HepG2 (cell line): Measurements from ENCODE around the gene AKAP8L. TPM values are rescaled to one million over a fixed set of nuclear protein-coding genes. Genes with fewer than 3 reads are reported as not detected.

ENCODE experiments used
- ATAC-seq: fragments of 200-7000 bp; cut with Tn5 transposase; 3 replicates; pipeline ENCODE4 v1.9.1; 2020; ENCODE audit warnings: mild to moderate bottlenecking, moderate library complexity
- BruUV-seq: library from RNA; stranded (reverse); fragments of 400-500 nt; replicated peaks from 2 replicates; lab custom pipeline; 2021; lab: Mats Ljungman, UMichigan
- CTCF ChIA-PET: fragments of 300-600 bp; formaldehyde crosslinking; extraction: SDS; loops from one replicate; lab custom pipeline; 2021; ENCODE audit warnings: low total read pairs, inconsistent platforms, low intra/inter-chr PET ratio; lab: Yijun Ruan, JAX
- POLR2A ChIA-PET: fragments of 350-600 bp; sonication (Branson Sonifier 250); formaldehyde crosslinking; loops from one replicate; lab custom pipeline; 2020; ENCODE audit warnings: antibody characterized with exemption, inconsistent platforms; lab: Yijun Ruan, JAX
- DNase-seq: peaks from one replicate; pipeline ENCODE4 v3.0.0-alpha.2; 2015; ENCODE audit warnings: low spot score
- FAIRE-seq: peaks from 3 replicates; lab custom pipeline; 2011; peaks lifted over from hg19 to GRCh38; lab: Jason Lieb, UNC
- H2AFZ ChIP-seq: one replicate; pipeline ENCODE4 v1.6.1; 2011; ENCODE audit warnings: low read length, inconsistent platforms
- H3K27ac ChIP-seq: fragments of 300-600 bp; 3 replicates; pipeline ENCODE4 v1.8.0; 2011; ENCODE audit warnings: mixed run types, mild to moderate bottlenecking, mixed read lengths, low read length, inconsistent platforms; ENCODE audit not compliant: insufficient read depth; ENCODE audit errors: extremely low read length
- H3K27me3 ChIP-seq, 2 experiments: fragments of 200-600 bp in 1 of 2; 2 replicates in 1 of 2; 3 replicates in 1 of 2; pipeline versions ENCODE4 v1.6.0 to v1.8.0; 2011; ENCODE audit warnings: low read length in 2 of 2, mild to moderate bottlenecking in 2 of 2, moderate library complexity in 2 of 2, inconsistent platforms in 1 of 2; ENCODE audit not compliant: insufficient read depth in 2 of 2, control insufficient read depth in 1 of 2
- H3K36me3 ChIP-seq, 2 experiments: fragments of 200-600 bp in 1 of 2; replicated peaks in 1 of 2; 2 replicates in 1 of 2; 3 replicates in 1 of 2; pipeline versions ENCODE4 v1.5.1 to v1.8.0; 2011; ENCODE audit warnings: low read length in 2 of 2, inconsistent platforms in 1 of 2; ENCODE audit not compliant: insufficient read depth in 2 of 2, control insufficient read depth in 1 of 2
- H3K4me1 ChIP-seq: 2 replicates; pipeline ENCODE4 v1.5.1; 2012; ENCODE audit warnings: low read length, inconsistent platforms; ENCODE audit not compliant: insufficient read depth
- H3K4me2 ChIP-seq: 2 replicates; pipeline ENCODE4 v1.6.0; 2011; ENCODE audit warnings: low read depth, low read length, inconsistent platforms
- H3K4me3 ChIP-seq, 3 experiments: fragments of 200-600 bp in 1 of 3; sonication (generic), shearing (Covaris generic) in 1 of 3; replicated peaks in 1 of 3; 2 replicates each; pipeline ENCODE4 v1.5.1; 2011 to 2016; ENCODE audit warnings: low read length in 3 of 3, inconsistent platforms in 2 of 3, low read depth in 2 of 3, mild to moderate bottlenecking in 2 of 3, control low read depth in 1 of 3, mixed read lengths in 1 of 3; ENCODE audit not compliant: insufficient read depth in 1 of 3
- H3K79me2 ChIP-seq: one replicate; pipeline ENCODE4 v1.6.1; 2011; ENCODE audit warnings: low read length, inconsistent platforms; ENCODE audit not compliant: insufficient read depth
- H3K9ac ChIP-seq: 2 replicates; pipeline ENCODE4 v1.6.0; 2011; ENCODE audit warnings: mild to moderate bottlenecking, low read depth, low read length, inconsistent platforms; ENCODE audit not compliant: insufficient read depth
- H3K9me3 ChIP-seq: 2 replicates; pipeline ENCODE4 v1.5.1; 2012; ENCODE audit warnings: mild to moderate bottlenecking, low read length
- H4K20me1 ChIP-seq: 2 replicates; pipeline ENCODE4 v1.6.0; 2011; ENCODE audit warnings: inconsistent platforms, mild to moderate bottlenecking, low read length, moderate library complexity; ENCODE audit not compliant: insufficient read depth
- AGO2 ChIP-seq: fragments of 200-400 bp; formaldehyde crosslinking; optimal IDR thresholded peaks from 2 replicates; pipeline ENCODE3; 2017; ENCODE audit warnings: mild to moderate bottlenecking, low read depth, low read length, moderate library complexity
- ARNT2 ChIP-seq: sonication (generic); formaldehyde crosslinking; IDR thresholded peaks from 2 replicates; pipeline ENCODE4 v1.8.0; 2022; ENCODE audit warnings: mild to moderate bottlenecking, low read depth, missing genetic modification reagents, moderate library complexity
- CBFB ChIP-seq: sonication (generic); formaldehyde crosslinking; IDR thresholded peaks from 2 replicates; pipeline ENCODE4 v1.4.0; 2020; ENCODE audit warnings: missing genetic modification reagents
- DMAP1 ChIP-seq: IDR thresholded peaks from 2 replicates; pipeline ENCODE4 v1.6.1; 2016
- ETV6 ChIP-seq: sonication (generic); formaldehyde crosslinking; conservative IDR thresholded peaks from 2 replicates; pipeline ENCODE4 v1.4.0; 2020; ENCODE audit warnings: missing genetic modification reagents
- FOXK1 ChIP-seq: sonication (generic); formaldehyde crosslinking; IDR thresholded peaks from 2 replicates; pipeline ENCODE4 v1.4.0; 2020; ENCODE audit warnings: low read depth, missing genetic modification reagents, borderline replicate concordance
- HOXD1 ChIP-seq: sonication (generic); formaldehyde crosslinking; IDR thresholded peaks from 2 replicates; pipeline ENCODE4 v1.5.0; 2020; ENCODE audit warnings: missing genetic modification reagents
- THAP8 ChIP-seq: sonication (generic); formaldehyde crosslinking; IDR thresholded peaks from 2 replicates; pipeline ENCODE4 v1.5.1; 2020; ENCODE audit warnings: missing genetic modification reagents, mild to moderate bottlenecking, borderline replicate concordance
- ZNF550 ChIP-seq: sonication (generic); formaldehyde crosslinking; IDR thresholded peaks from 2 replicates; pipeline ENCODE4 v1.4.0; 2020; ENCODE audit warnings: mild to moderate bottlenecking, missing genetic modification reagents, borderline replicate concordance
- ZNF562 ChIP-seq: sonication (generic); formaldehyde crosslinking; IDR thresholded peaks from 2 replicates; pipeline ENCODE4 v1.8.0; 2022; ENCODE audit warnings: missing genetic modification reagents, borderline replicate concordance
- WGBS: methylation state at CpG from one replicate; pipeline ENCODE4 v1.1.6; 2017; ENCODE audit warnings: low lambda C conversion rate; 5-methylcytosine and 5-hydroxymethylcytosine counted together
- in situ Hi-C: cut with HindIII; loops from 2 replicates; pipeline ENCODE4 v1.10.0; 2017; ENCODE audit warnings: low pct_unique_long_range_greater_than_20kb; ENCODE audit not compliant: extremely low pct_ligation_motif_present
- intact Hi-C: fragments of 100-400 bp; cut with micrococcal nuclease; formaldehyde crosslinking; loops from one replicate; pipeline ENCODE4 v1.10.0; 2022; ENCODE audit not compliant: unreplicated experiment
- polyA plus RNA-seq, 8 experiments: library from polyadenylated mRNA; depleted of rRNA in 3 of 8; stranded (reverse) in 7 of 8; unstranded in 1 of 8; fragments of >200 nt; fragmentation: Illumina TruSeq in 4 of 8; extraction: Trizol in 4 of 8; gene quantifications; 2 replicates each; pipeline versions ENCODE4 v1.2.1 to v1.2.3, GENCODE V29; 2011 to 2016; ENCODE audit warnings: low read depth in 4 of 8, missing spikeins in 1 of 8, mixed read lengths in 1 of 8; ENCODE audit not compliant: insufficient read depth in 1 of 8
- total RNA-seq, 5 experiments: library from RNA; depleted of rRNA; stranded (reverse); fragments of >200 nt; fragmentation: Illumina TruSeq; extraction: Trizol; gene quantifications; 2 replicates each; pipeline ENCODE4 v1.2.3, GENCODE V29; 2016; ENCODE audit warnings: low read depth in 1 of 5
- TF ChIP-seq, protein P1 (sequence below): sonication (generic); formaldehyde crosslinking; IDR thresholded peaks from 2 replicates; pipeline ENCODE4 v1.8.1; 2023; ENCODE audit warnings: mild to moderate bottlenecking, missing genetic modification reagents
- TF ChIP-seq, protein P2 (sequence below): IDR thresholded peaks from 2 replicates; pipeline ENCODE4 v1.6.1; 2016; ENCODE audit warnings: control low read depth
- TF ChIP-seq, protein P3 (sequence below): IDR thresholded peaks from 2 replicates; pipeline ENCODE4 v1.6.1; 2016; ENCODE audit warnings: missing genetic modification reagents, missing compliant biosample characterization

AKAP8L gene
- total and polyA plus RNA-seq, 2 of the 13 experiments (the other 11 are each of a cell fraction or from before 2014, with no cell fraction given): 48.2 to 49.6 TPM

DNA sequence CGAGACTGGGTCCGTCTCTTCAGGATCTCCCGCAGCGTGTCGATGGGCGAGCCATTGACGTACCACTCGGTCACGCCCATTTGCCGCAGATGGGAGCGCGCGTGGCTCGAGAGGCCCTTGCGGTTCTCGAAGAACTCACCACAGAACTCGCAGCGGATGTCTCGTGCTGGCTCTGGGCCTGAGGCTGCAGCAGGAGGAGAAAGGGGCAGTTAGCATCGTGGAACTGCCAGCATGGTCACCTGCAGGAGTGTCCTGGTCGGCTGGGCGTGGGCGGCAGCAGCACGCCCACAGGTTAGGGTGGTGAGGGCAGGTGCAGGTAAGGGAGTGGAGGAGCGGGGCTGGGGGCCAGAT lies 8.5 kb upstream of the AKAP8L start:
- Histone ChIP-seq H3K9me3 (no peaks in the 10 kb centered on the region; the same call in 1 of the 2 replicates), H3K36me3 (peaks cover 30 to 42% of the 10 kb centered on the region in 2 experiments; a peak in 4 of 5 replicates), H4K20me1 (no peaks in the 10 kb centered on the region), H3K4me2 (no peak overlapping the region), H2AFZ (no peak overlapping the region), H3K4me1 (peaks cover 17% of the 10 kb centered on the region), H3K27ac (no peak overlapping the region), H3K27me3 (no peaks in the 10 kb centered on the region; a peak in 2 of 5 replicates), H3K79me2 (peaks cover 24% of the 10 kb centered on the region), H3K4me3 (no peak overlapping the region)
- CTCF ChIA-PET: no interaction called here
- FAIRE-seq (no peak), DNase-seq (no peak), ATAC-seq (no peak)
- no TSS peak for BruUV-seq
- WGBS: 97% methylated on average over 24 of the region's 25 CpGs
- intact Hi-C loops (no loop called here), in situ Hi-C loops (loop anchor here (10.0 kb wide), 1 partner anchor 127 kb away; no protein-coding TSS in a partner anchor)
- TF ChIP-seq AGO2 (peak; percentile 22), ARNT2 (CRISPR knock-in tag) (no peak), CBFB (CRISPR knock-in tag) (no peak)
- TF ChIP-seq, protein P1, sequence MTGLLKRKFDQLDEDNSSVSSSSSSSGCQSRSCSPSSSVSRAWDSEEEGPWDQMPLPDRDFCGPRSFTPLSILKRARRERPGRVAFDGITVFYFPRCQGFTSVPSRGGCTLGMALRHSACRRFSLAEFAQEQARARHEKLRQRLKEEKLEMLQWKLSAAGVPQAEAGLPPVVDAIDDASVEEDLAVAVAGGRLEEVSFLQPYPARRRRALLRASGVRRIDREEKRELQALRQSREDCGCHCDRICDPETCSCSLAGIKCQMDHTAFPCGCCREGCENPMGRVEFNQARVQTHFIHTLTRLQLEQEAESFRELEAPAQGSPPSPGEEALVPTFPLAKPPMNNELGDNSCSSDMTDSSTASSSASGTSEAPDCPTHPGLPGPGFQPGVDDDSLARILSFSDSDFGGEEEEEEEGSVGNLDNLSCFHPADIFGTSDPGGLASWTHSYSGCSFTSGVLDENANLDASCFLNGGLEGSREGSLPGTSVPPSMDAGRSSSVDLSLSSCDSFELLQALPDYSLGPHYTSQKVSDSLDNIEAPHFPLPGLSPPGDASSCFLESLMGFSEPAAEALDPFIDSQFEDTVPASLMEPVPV (CRISPR knock-in tag): no peak
- TF ChIP-seq, all 625 proteins: peak for 1
- no peak overlapping the region for H3K9ac ChIP-seq
- POLR2A ChIA-PET: no interaction called here

DNA sequence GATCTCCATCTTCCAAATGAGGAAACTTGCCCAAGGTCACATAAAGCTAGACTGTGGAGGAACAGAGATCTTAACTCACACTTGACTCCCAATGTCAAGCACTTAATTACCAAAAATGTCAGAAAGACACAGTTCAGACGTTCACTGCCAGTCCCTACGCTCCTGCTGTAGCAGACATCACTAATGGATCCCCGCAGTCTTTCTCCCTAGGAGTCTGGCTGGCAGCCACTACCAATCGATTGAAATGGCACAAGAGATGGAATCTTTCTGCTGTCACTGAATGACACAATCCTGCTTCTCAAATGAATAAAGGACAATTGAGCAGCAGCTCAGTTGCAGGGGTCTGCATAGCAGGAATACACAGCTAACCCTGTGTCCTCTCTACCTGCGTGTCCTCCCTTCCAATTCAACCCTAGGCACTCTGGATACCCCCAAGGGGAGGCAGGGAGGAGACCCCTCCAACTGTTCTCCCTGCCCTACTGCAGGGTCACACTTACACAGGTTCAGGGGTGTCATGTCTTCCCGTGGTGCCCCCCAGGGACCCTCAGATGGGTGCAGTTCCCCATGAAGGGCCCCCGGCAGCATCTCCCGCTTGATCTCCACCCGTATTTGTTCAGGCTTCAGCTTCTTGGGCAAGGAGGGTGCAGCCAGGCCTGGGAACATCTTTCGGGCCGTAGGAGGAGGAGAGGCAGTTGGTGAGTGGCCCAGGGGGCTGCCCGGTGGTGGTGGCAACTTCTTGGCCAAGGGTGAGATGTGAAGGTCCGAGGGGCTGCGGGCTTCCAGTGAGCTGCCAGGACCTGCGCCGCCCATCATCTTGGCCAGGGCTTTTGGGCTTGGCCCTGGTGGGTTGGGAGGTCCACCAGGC lies 7.9 kb upstream of the AKAP8L start:
- intact Hi-C loops (no loop called here), in situ Hi-C loops (loop anchor here (10.0 kb wide), 1 partner anchor 128 kb away; no protein-coding TSS in a partner anchor)
- H3K4me3 ChIP-seq: no peak overlapping the region
- H3K27me3 ChIP-seq: no peaks in the 10 kb centered on the region; a peak in 2 of 5 replicates
- H2AFZ ChIP-seq: no peak overlapping the region
- H4K20me1 ChIP-seq: no peaks in the 10 kb centered on the region
- FAIRE-seq (no peak), DNase-seq (no peak), ATAC-seq (no peak)
- no peak overlapping the region for H3K27ac ChIP-seq
- no peak overlapping the region for H3K9ac ChIP-seq
- H3K4me1 ChIP-seq: peaks cover 16% of the 10 kb centered on the region
- no peak overlapping the region for H3K4me2 ChIP-seq
- BruUV-seq: no TSS peak
- POLR2A ChIA-PET: no interaction called here
- WGBS: 97% methylated on average over 12 of the region's 16 CpGs
- peaks cover 31 to 42% of the 10 kb centered on the region in 2 experiments; a peak in 4 of 5 replicates for H3K36me3 ChIP-seq
- CTCF ChIA-PET: no interaction called here
- H3K9me3 ChIP-seq: no peaks in the 10 kb centered on the region; the same call in 1 of the 2 replicates
- peaks cover 20% of the 10 kb centered on the region for H3K79me2 ChIP-seq
- TF ChIP-seq DMAP1 (CRISPR knock-in tag): no peak
- no peak for TF ChIP-seq HOXD1 (CRISPR knock-in tag)
- TF ChIP-seq FOXK1 (CRISPR knock-in tag): no peak
- no peak for TF ChIP-seq ETV6
- TF ChIP-seq, protein P2, sequence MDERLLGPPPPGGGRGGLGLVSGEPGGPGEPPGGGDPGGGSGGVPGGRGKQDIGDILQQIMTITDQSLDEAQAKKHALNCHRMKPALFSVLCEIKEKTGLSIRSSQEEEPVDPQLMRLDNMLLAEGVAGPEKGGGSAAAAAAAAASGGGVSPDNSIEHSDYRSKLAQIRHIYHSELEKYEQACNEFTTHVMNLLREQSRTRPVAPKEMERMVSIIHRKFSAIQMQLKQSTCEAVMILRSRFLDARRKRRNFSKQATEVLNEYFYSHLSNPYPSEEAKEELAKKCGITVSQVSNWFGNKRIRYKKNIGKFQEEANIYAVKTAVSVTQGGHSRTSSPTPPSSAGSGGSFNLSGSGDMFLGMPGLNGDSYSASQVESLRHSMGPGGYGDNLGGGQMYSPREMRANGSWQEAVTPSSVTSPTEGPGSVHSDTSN (CRISPR knock-in tag): no peak
- TF ChIP-seq ZNF562: no peak
- TF ChIP-seq THAP8 (CRISPR knock-in tag): no peak
- TF ChIP-seq ZNF550 (CRISPR knock-in tag): no peak
- TF ChIP-seq, protein P3, sequence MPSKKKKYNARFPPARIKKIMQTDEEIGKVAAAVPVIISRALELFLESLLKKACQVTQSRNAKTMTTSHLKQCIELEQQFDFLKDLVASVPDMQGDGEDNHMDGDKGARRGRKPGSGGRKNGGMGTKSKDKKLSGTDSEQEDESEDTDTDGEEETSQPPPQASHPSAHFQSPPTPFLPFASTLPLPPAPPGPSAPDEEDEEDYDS (CRISPR knock-in tag): no peak
